OCI-LY7 (cell line): ENCODE data around the gene HES1. TPM values are rescaled to one million over a fixed set of nuclear protein-coding genes. Genes with fewer than 3 reads are reported as not detected.

Experiments used
- BruUV-seq: library from RNA; stranded (reverse); fragments of 400-500 nt; replicated peaks from 2 replicates; lab custom pipeline; 2021; lab: Mats Ljungman, UMichigan
- CTCF ChIA-PET: fragments of 300-600 bp; sonication (Branson Sonifier 250); formaldehyde crosslinking; loops from one replicate; lab custom pipeline; 2022; ENCODE audit warnings: antibody characterized with exemption; ENCODE audit not compliant: unreplicated experiment; lab: Charles Lee
- POLR2A ChIA-PET: fragments of 300-600 bp; sonication (Branson Sonifier 250); formaldehyde crosslinking; loops from one replicate; lab custom pipeline; 2022; ENCODE audit warnings: antibody characterized with exemption; lab: Charles Lee
- DNase-seq: peaks from one replicate; pipeline ENCODE4 v3.0.0-alpha.2; 2015; ENCODE audit warnings: low spot score
- H2AFZ ChIP-seq: fragments of 200-600 bp; sonication (generic), shearing (Covaris generic); 2 replicates; pipeline ENCODE4 v1.6.1; 2014; ENCODE audit warnings: mild to moderate bottlenecking, antibody characterized with exemption, low read length, moderate library complexity
- H3K27ac ChIP-seq: fragments of 200-600 bp; sonication (generic); 2 replicates; pipeline ENCODE4 v1.5.1; 2014; ENCODE audit warnings: mixed run types, low read depth, mild to moderate bottlenecking, moderate library complexity, low read length, inconsistent platforms; ENCODE audit not compliant: poor library complexity, severe bottlenecking
- H3K36me3 ChIP-seq: fragments of 200-600 bp; sonication (generic); 2 replicates; pipeline ENCODE4 v1.6.1; 2014; ENCODE audit warnings: mild to moderate bottlenecking, antibody characterized with exemption, low read length, moderate library complexity, mixed read lengths; ENCODE audit not compliant: insufficient read depth
- H3K4me1 ChIP-seq: fragments of 200-600 bp; sonication (generic); 2 replicates; pipeline ENCODE4 v1.5.1; 2014; ENCODE audit warnings: mild to moderate bottlenecking, low read length; ENCODE audit not compliant: insufficient read depth, poor library complexity, severe bottlenecking
- H3K4me2 ChIP-seq: fragments of 200-600 bp; sonication (generic); 2 replicates; pipeline ENCODE4 v1.6.1; 2014; ENCODE audit warnings: mild to moderate bottlenecking, low read length
- H3K4me3 ChIP-seq: fragments of 200-600 bp; sonication (generic); 2 replicates; pipeline ENCODE4 v1.5.1; 2014; ENCODE audit warnings: mild to moderate bottlenecking, low read depth, low read length; ENCODE audit not compliant: poor library complexity, severe bottlenecking
- H3K79me2 ChIP-seq: fragments of 200-600 bp; sonication (generic); 2 replicates; pipeline ENCODE4 v1.6.1; 2016; ENCODE audit warnings: low read depth, mild to moderate bottlenecking, low read length, moderate library complexity, mixed read lengths; ENCODE audit not compliant: insufficient read depth
- H3K9me2 ChIP-seq: fragments of 200-600 bp; sonication (generic); 2 replicates; pipeline ENCODE4 v1.6.1; 2016; ENCODE audit warnings: mild to moderate bottlenecking, low read length, mixed read lengths; ENCODE audit not compliant: insufficient read depth
- H3K9me3 ChIP-seq: fragments of 200-600 bp; sonication (generic); 2 replicates; pipeline ENCODE4 v1.6.1; 2014; ENCODE audit warnings: mild to moderate bottlenecking, mixed run types, low read length, mixed read lengths
- H4K20me1 ChIP-seq: fragments of 200-600 bp; sonication (generic); 2 replicates; pipeline ENCODE4 v1.6.1; 2014; ENCODE audit warnings: mild to moderate bottlenecking, antibody characterized with exemption, low read length, moderate library complexity, mixed read lengths; ENCODE audit not compliant: insufficient read depth
- EZH2phosphoT487 ChIP-seq: fragments of 200-600 bp; sonication (generic); IDR thresholded peaks from 2 replicates; pipeline ENCODE4 v1.6.1; 2018; ENCODE audit warnings: low read depth, borderline replicate concordance, mild to moderate bottlenecking, mixed run types, antibody characterized with exemption, low read length, moderate library complexity, mixed read lengths
- intact Hi-C: fragments of 100-400 bp; cut with micrococcal nuclease; formaldehyde crosslinking; loops from one replicate; pipeline ENCODE4 v1.10.0; 2022; ENCODE audit not compliant: unreplicated experiment
- total RNA-seq, 2 experiments: library from RNA; depleted of rRNA in 1 of 2; stranded (reverse); fragments of >200 nt in 1 of 2; shearing (Covaris generic) in 1 of 2; gene quantifications; 2 replicates each; pipeline ENCODE4 v1.2.3, GENCODE V29; 2014 to 2022
- TF ChIP-seq, protein P1 (sequence below): fragments of 200-600 bp; sonication (generic); conservative IDR thresholded peaks from 2 replicates; pipeline ENCODE4 v1.5.1; 2014; ENCODE audit warnings: mild to moderate bottlenecking, antibody characterized with exemption, low read length, moderate library complexity, mixed read lengths

The HES1 gene
- total RNA-seq, 2 experiments from 2014 or later, result 1.1 to 3.0 TPM

GRCh38 chr3:194093842-194094241, 42.1 kb upstream of the HES1 start:
- POLR2A ChIA-PET, result no interaction called here
- Histone ChIP-seq H3K79me2 (no peaks in the 10 kb centered on the region), H2AFZ (no peak overlapping the region), H3K4me3 (no peak overlapping the region), H3K4me2 (no peak overlapping the region), H4K20me1 (no peaks in the 10 kb centered on the region), H3K9me2 (no peaks in the 10 kb centered on the region), H3K9me3 (no peaks in the 10 kb centered on the region), H3K36me3 (no peaks in the 10 kb centered on the region), H3K4me1 (peaks cover 47% of the 10 kb centered on the region), H3K27ac (no peak overlapping the region)
- intact Hi-C loops, result no loop called here
- CTCF ChIA-PET, result no interaction called here
- no peak for DNase-seq
- BruUV-seq, result no TSS peak
- TF ChIP-seq, protein P1, sequence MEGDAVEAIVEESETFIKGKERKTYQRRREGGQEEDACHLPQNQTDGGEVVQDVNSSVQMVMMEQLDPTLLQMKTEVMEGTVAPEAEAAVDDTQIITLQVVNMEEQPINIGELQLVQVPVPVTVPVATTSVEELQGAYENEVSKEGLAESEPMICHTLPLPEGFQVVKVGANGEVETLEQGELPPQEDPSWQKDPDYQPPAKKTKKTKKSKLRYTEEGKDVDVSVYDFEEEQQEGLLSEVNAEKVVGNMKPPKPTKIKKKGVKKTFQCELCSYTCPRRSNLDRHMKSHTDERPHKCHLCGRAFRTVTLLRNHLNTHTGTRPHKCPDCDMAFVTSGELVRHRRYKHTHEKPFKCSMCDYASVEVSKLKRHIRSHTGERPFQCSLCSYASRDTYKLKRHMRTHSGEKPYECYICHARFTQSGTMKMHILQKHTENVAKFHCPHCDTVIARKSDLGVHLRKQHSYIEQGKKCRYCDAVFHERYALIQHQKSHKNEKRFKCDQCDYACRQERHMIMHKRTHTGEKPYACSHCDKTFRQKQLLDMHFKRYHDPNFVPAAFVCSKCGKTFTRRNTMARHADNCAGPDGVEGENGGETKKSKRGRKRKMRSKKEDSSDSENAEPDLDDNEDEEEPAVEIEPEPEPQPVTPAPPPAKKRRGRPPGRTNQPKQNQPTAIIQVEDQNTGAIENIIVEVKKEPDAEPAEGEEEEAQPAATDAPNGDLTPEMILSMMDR, result no peak
- no peak for TF ChIP-seq EZH2phosphoT487

DNA sequence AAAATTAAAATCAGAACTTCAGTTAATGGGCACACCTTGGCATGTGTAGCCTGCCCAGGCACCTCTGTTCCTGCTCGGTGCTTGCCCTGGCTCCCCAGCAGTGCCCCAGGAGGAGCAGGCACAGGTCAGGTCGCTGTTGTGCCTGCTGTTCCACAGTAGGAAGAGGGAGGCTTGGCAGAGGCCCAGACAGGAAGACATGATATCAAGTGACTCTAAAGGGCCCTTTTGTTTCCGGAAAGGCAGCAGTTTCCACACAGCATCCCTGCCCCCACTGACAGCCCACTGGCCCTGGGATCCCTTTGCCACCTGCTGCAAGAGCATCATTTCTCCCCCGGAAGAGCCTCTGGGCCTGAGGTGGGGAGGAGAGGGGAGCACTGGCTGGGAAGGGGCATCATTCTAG, 40.5 kb upstream of the HES1 start:
- intact Hi-C loops, result no loop called here
- BruUV-seq, result no TSS peak
- TF ChIP-seq, protein P1, result no peak
- TF ChIP-seq EZH2phosphoT487, result no peak
- H3K4me3 ChIP-seq, result no peak overlapping the region
- DNase-seq, result peak; percentile 38
- H2AFZ ChIP-seq, result peak overlapping the region; percentile 78; the same call in 1 of the 2 replicates
- no peaks in the 10 kb centered on the region for H3K36me3 ChIP-seq
- no peaks in the 10 kb centered on the region for H3K9me3 ChIP-seq
- no peaks in the 10 kb centered on the region for H3K79me2 ChIP-seq
- H3K27ac ChIP-seq, result no peak overlapping the region
- H3K4me2 ChIP-seq, result peak overlapping the region; percentile 8; the same call in 1 of the 2 replicates
- H3K9me2 ChIP-seq, result no peaks in the 10 kb centered on the region
- CTCF ChIA-PET, result no interaction called here
- POLR2A ChIA-PET, result interaction anchor here (1.2 kb wide), 1 partner anchor 9 kb away, joined by 5 read pairs; no protein-coding TSS in a partner anchor
- no peaks in the 10 kb centered on the region for H4K20me1 ChIP-seq
- H3K4me1 ChIP-seq, result peaks cover 55% of the 10 kb centered on the region

DNA sequence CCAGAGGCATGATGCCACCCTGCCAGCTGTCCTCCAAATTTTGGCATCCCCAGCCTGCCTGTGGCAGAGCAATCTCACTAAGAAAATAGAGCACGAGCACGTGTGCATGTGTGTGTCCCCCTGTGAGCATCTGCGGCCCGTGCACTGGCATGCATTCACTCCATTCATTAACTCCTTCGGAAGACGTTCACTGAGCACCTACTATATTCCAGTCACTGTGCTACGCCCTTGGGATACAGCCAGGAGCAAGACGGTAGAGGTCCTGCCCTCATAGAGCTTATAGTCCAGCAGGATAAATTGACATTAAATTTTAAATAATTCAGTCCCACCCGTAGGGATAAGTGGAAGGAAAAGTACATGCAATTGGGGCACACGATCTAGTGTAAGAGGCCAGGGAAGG, 40.0 kb upstream of the HES1 start:
- H3K36me3 ChIP-seq, result no peaks in the 10 kb centered on the region
- DNase-seq, result no peak
- H3K9me2 ChIP-seq, result no peaks in the 10 kb centered on the region
- intact Hi-C loops, result no loop called here
- H3K4me3 ChIP-seq, result no peak overlapping the region
- 0 out of 2 replicates have a peak overlapping the region, but pooled peaks have one; percentile 8 for H3K4me2 ChIP-seq
- peak overlapping the region; percentile 78; the same call in 1 of the 2 replicates for H2AFZ ChIP-seq
- no peaks in the 10 kb centered on the region for H4K20me1 ChIP-seq
- ChIA-PET CTCF (interaction anchor here (0.9 kb wide), 1 partner anchor 12 kb away, joined by 5 read pairs; no protein-coding TSS in a partner anchor), POLR2A (interaction anchor here (0.9 to 1.2 kb wide), 2 partner anchors 9 to 21 kb away, joined by 3 to 5 read pairs; no protein-coding TSS in a partner anchor)
- H3K27ac ChIP-seq, result no peak overlapping the region
- TF ChIP-seq, protein P1, result no peak
- no peak for TF ChIP-seq EZH2phosphoT487
- H3K79me2 ChIP-seq, result no peaks in the 10 kb centered on the region
- peaks cover 60% of the 10 kb centered on the region for H3K4me1 ChIP-seq
- H3K9me3 ChIP-seq, result no peaks in the 10 kb centered on the region
- BruUV-seq, result no TSS peak
